ENCODE data around the gene ARHGAP19.

Gene ARHGAP19

DNA sequence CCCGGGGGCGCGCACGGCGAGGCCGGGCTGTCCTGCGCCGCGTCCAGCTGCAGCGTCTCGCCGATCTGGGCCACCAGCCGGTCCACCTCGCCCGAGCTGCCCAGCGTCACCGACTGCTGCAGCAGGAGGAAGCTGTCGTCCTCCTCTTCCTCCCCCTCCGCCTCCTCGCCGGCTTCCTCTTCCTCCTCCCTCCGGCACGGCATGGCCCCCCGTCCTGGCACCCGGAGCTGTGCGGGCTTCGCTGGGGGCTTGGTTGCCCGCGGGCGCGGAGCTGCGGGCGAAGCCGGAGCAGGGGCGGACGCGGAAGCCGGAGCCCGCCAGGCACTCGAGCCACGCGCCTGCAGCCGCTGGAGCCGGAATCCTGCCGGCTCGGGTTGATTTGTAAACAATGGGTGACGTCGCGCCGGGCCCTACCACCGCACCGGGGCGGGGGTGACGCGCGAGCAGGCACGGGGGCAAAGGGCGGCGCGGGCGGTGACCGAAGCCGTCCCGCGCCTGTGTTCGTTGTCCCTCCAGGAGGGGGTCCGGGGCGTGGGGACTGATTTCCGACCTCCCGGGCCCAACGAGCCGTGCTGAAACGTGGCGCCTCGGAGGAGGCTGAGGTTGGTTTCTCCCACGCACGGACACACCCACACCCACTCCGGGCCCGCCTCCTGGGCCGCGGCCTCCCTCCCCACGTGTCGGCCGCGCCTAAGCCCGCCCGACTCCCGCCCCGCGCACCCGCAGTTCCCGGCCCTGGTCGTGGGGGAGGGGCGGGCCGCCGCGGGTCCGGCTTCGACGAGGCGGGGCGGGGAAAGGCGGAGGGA is 42.1 kb upstream of the ARHGAP19 start, which contains the start of gene FRAT2:
Gene FRAT2 (minus strand): TSS at position 360 of the 806 bp plus-strand sequence. CDS start 157 bp downstream, at position 203.
- H3K36me3 ChIP-seq (ENCODE audit: insufficient read depth, insufficient read length, low read length): no peaks in the 10 kb centered on the region
- no peaks in the 10 kb centered on the region for H3K27me3 ChIP-seq (ENCODE audit: insufficient read depth, insufficient read length)
- TF ChIP-seq YY1 (IDR thresholded peaks at IDR 0.05; ENCODE audit: insufficient read depth, insufficient read length) (no peak), ZNF274 (IDR thresholded peaks at IDR 0.05; ENCODE audit: low read depth, low read length) (no peak), SUZ12 (IDR thresholded peaks at IDR 0.05; ENCODE audit: extremely low read depth, insufficient read depth, insufficient read length) (no peak)
- H3K4me1 ChIP-seq (ENCODE audit: insufficient read depth, insufficient read length): no peaks in the 10 kb centered on the region
- no peaks in the 10 kb centered on the region for H3K9me3 ChIP-seq (ENCODE audit: insufficient read depth, low read length)
- peak; percentile 66 for DNase-seq (ENCODE audit: low read depth, low spot score)
- H3K4me3 ChIP-seq (ENCODE audit: insufficient read length, low read depth): peak within 1 kb of the TSS; percentile 88
- H3K9ac ChIP-seq (ENCODE audit: insufficient read length, low read depth): peak within 1 kb of the TSS; percentile 96

DNA sequence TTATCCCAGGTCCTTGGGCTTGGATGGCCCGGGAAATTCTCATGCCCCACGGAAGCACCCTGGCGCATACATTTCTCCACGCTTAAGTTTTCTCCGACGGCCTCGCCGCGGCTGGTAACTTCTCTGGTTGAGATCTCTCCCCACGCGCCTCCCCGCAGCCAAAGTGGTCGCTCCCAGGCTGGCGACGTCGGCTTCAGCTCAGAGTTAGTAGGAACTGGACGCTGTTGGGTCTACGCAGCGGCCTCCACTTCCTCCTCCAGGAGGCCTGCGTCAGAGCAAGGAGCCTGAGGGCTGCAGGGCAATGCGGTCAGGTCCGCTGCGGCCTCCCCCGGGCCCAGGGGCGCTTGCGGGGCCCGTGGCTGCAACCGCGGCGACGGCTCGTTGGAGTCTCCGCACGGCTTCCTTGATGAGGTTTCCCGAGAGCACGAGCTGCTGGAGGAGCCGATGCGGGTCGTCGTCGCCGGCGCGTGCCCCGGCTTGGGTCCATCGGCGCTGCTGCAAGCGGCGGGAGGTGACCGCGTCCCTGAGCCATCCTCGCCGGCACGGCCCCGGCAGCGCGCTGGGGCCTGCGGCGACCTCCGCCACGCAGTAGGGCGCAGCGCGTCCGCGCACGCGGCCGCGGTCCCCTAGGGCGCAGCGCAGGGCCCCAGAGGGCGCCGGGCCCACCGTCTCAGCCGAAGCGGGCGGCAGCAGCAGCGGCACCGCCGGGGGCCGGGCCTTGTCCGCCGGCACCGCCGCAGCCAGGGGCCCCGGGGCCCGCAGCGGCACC is 41.3 kb upstream of the ARHGAP19 start:
- Histone ChIP-seq H3K9me3 (ENCODE audit: insufficient read depth, low read length) (no peaks in the 10 kb centered on the region), H3K9ac (ENCODE audit: insufficient read length, low read depth) (peak overlapping the region; percentile 96), H3K4me1 (ENCODE audit: insufficient read depth, insufficient read length) (no peaks in the 10 kb centered on the region), H3K4me3 (ENCODE audit: insufficient read length, low read depth) (peak overlapping the region; percentile 88), H3K36me3 (ENCODE audit: insufficient read depth, insufficient read length, low read length) (no peaks in the 10 kb centered on the region), H3K27me3 (ENCODE audit: insufficient read depth, insufficient read length) (no peaks in the 10 kb centered on the region)
- no peak for DNase-seq (ENCODE audit: low read depth, low spot score)
- TF ChIP-seq SUZ12 (IDR thresholded peaks at IDR 0.05; ENCODE audit: extremely low read depth, insufficient read depth, insufficient read length) (no peak), YY1 (IDR thresholded peaks at IDR 0.05; ENCODE audit: insufficient read depth, insufficient read length) (no peak), ZNF274 (IDR thresholded peaks at IDR 0.05; ENCODE audit: low read depth, low read length) (no peak)

DNA sequence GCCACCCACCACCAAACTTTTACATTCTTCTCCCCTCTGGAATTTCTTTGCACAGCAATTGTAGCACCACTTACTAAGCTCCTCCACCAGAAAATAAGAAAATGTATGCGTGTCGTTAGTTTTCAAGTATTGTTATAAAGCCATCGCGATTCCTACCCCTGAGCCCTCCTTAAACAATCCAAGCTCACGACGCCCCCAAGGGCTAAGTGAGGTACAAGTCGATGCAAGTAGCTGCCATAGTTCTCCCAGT is 40.8 kb upstream of the ARHGAP19 start:
- Histone ChIP-seq H3K9ac (ENCODE audit: insufficient read length, low read depth) (peak overlapping the region; percentile 96), H3K27me3 (ENCODE audit: insufficient read depth, insufficient read length) (no peaks in the 10 kb centered on the region), H3K9me3 (ENCODE audit: insufficient read depth, low read length) (no peaks in the 10 kb centered on the region), H3K36me3 (ENCODE audit: insufficient read depth, insufficient read length, low read length) (no peaks in the 10 kb centered on the region), H3K4me3 (ENCODE audit: insufficient read length, low read depth) (peak overlapping the region; percentile 88), H3K4me1 (ENCODE audit: insufficient read depth, insufficient read length) (no peaks in the 10 kb centered on the region)
- TF ChIP-seq YY1 (IDR thresholded peaks at IDR 0.05; ENCODE audit: insufficient read depth, insufficient read length) (no peak), ZNF274 (IDR thresholded peaks at IDR 0.05; ENCODE audit: low read depth, low read length) (no peak), SUZ12 (IDR thresholded peaks at IDR 0.05; ENCODE audit: extremely low read depth, insufficient read depth, insufficient read length) (no peak)
- DNase-seq (ENCODE audit: low read depth, low spot score): no peak

DNA sequence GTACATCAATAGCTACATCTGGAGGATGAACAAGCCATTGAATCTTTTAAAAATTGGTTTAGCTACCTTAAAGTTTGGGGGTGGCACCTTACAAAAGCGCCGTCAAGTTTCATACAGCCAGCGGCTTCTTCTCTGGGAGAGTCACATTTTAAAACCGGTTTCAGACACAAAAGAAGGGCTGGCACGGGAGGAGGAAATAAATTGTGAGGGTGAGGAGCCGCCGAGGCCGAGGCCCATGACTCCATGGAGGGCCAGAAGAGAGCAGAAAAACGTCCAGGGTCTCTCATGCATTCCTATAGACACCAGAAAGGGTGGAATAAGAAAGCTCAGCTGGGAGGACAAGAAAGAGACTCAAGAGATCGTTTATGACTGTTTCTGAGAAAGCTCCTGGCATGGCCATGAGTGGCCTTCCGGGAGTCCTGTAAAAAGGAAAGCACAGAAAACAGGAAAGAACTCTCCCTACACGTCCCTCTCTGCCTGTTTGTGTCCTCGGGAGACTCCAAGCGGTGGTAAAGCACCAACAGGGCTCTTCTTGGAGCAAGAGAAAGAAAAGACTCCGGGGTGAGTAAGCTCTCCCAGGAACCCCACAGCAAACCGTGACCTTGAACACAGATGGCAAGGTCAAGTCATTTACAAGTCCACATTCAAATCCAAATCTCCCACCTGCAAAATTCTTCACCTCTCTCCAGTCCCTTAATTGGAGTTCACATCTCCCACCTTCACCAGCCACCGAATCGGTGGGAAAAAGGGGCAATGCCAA is 40.3 kb upstream of the ARHGAP19 start:
- DNase-seq (ENCODE audit: low read depth, low spot score): no peak
- H3K4me3 ChIP-seq (ENCODE audit: insufficient read length, low read depth): peak overlapping the region; percentile 88
- no peaks in the 10 kb centered on the region for H3K4me1 ChIP-seq (ENCODE audit: insufficient read depth, insufficient read length)
- no peaks in the 10 kb centered on the region for H3K9me3 ChIP-seq (ENCODE audit: insufficient read depth, low read length)
- H3K36me3 ChIP-seq (ENCODE audit: insufficient read depth, insufficient read length, low read length): no peaks in the 10 kb centered on the region
- no peak for TF ChIP-seq YY1 (IDR thresholded peaks at IDR 0.05; ENCODE audit: insufficient read depth, insufficient read length)
- TF ChIP-seq ZNF274 (IDR thresholded peaks at IDR 0.05; ENCODE audit: low read depth, low read length): no peak
- no peak for TF ChIP-seq SUZ12 (IDR thresholded peaks at IDR 0.05; ENCODE audit: extremely low read depth, insufficient read depth, insufficient read length)
- H3K9ac ChIP-seq (ENCODE audit: insufficient read length, low read depth): peak overlapping the region; percentile 96
- H3K27me3 ChIP-seq (ENCODE audit: insufficient read depth, insufficient read length): no peaks in the 10 kb centered on the region

DNA sequence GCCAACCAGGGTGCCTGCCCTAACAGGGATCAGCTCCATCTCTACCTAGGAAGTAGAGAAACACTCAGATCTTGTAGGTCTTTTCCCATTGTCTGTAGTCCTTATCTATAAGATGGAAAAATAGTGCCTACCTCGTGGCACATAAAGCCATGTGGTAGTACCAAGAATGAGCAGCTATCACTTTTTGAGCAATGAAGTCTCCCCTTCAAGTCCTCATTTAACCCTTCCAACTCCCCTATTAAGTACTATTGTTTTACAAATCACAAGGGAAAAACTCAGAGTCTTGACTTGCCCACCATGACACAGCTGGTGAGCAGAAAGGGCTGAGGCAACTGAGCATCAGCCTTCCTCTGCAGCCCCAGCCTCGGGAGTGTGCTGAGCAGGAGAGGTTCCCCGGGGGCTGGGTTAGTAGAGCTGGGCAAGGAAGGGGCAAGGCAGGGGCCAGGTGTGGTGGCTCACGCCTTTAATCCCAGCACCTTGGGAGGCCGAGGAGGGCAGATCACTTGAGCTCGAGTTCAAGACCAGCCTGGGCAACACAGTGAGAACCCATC is 38.8 kb upstream of the ARHGAP19 start:
- Histone ChIP-seq H3K27me3 (ENCODE audit: insufficient read depth, insufficient read length) (no peaks in the 10 kb centered on the region), H3K9ac (ENCODE audit: insufficient read length, low read depth) (peak overlapping the region; percentile 42)

DNA sequence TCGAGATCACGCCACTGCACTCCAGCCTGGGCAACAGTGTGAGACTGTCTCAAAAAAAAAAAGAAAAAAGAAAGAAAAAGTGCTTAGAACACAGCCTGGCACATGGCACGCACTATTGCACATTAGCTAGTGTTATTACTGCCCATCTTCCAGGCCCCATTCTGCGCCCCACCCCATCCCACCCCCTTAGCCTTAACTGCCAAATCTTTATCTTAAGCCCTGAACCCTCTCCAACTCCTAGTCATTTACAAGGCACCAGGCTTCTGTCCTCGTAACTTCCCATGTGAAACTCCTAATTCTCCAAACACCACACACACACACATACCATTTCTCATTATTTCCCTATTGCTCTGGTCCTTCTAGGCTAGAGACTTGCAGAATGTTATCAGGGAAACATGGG is 37.3 kb upstream of the ARHGAP19 start:
- no peaks in the 10 kb centered on the region for H3K36me3 ChIP-seq (ENCODE audit: insufficient read depth, insufficient read length, low read length)
- no peak overlapping the region for H3K4me3 ChIP-seq (ENCODE audit: insufficient read length, low read depth)
- no peak overlapping the region for H3K9ac ChIP-seq (ENCODE audit: insufficient read length, low read depth)
- no peaks in the 10 kb centered on the region for H3K4me1 ChIP-seq (ENCODE audit: insufficient read depth, insufficient read length)
- H3K27me3 ChIP-seq (ENCODE audit: insufficient read depth, insufficient read length): no peaks in the 10 kb centered on the region
- TF ChIP-seq YY1 (IDR thresholded peaks at IDR 0.05; ENCODE audit: insufficient read depth, insufficient read length): no peak
- TF ChIP-seq ZNF274 (IDR thresholded peaks at IDR 0.05; ENCODE audit: low read depth, low read length): no peak
- no peak for TF ChIP-seq SUZ12 (IDR thresholded peaks at IDR 0.05; ENCODE audit: extremely low read depth, insufficient read depth, insufficient read length)
- no peak for DNase-seq (ENCODE audit: low read depth, low spot score)
- H3K9me3 ChIP-seq (ENCODE audit: insufficient read depth, low read length): no peaks in the 10 kb centered on the region

More for the DNA sequence above, 38.8 kb upstream of the ARHGAP19 start:
- no peaks in the 10 kb centered on the region for H3K9me3 ChIP-seq (ENCODE audit: insufficient read depth, low read length)
- no peaks in the 10 kb centered on the region for H3K36me3 ChIP-seq (ENCODE audit: insufficient read depth, insufficient read length, low read length)
- TF ChIP-seq ZNF274 (IDR thresholded peaks at IDR 0.05; ENCODE audit: low read depth, low read length): no peak
- no peak for TF ChIP-seq YY1 (IDR thresholded peaks at IDR 0.05; ENCODE audit: insufficient read depth, insufficient read length)
- TF ChIP-seq SUZ12 (IDR thresholded peaks at IDR 0.05; ENCODE audit: extremely low read depth, insufficient read depth, insufficient read length): no peak
- no peak for DNase-seq (ENCODE audit: low read depth, low spot score)
- H3K4me3 ChIP-seq (ENCODE audit: insufficient read length, low read depth): peak overlapping the region; percentile 88
- H3K4me1 ChIP-seq (ENCODE audit: insufficient read depth, insufficient read length): no peaks in the 10 kb centered on the region

Data from NT2/D1 (cell line).